GM21737 (cell line): Measurements from ENCODE around the gene ST3GAL2.

ENCODE experiments used
- ATAC-seq: cut with Tn5 transposase; IDR thresholded peaks from one replicate; pipeline ENCODE4 v1.9.1; 2021; ENCODE audit warnings: mild to moderate bottlenecking, moderate library complexity; ENCODE audit not compliant: unreplicated experiment

Gene ST3GAL2, protein sequence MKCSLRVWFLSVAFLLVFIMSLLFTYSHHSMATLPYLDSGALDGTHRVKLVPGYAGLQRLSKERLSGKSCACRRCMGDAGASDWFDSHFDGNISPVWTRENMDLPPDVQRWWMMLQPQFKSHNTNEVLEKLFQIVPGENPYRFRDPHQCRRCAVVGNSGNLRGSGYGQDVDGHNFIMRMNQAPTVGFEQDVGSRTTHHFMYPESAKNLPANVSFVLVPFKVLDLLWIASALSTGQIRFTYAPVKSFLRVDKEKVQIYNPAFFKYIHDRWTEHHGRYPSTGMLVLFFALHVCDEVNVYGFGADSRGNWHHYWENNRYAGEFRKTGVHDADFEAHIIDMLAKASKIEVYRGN

DNA sequence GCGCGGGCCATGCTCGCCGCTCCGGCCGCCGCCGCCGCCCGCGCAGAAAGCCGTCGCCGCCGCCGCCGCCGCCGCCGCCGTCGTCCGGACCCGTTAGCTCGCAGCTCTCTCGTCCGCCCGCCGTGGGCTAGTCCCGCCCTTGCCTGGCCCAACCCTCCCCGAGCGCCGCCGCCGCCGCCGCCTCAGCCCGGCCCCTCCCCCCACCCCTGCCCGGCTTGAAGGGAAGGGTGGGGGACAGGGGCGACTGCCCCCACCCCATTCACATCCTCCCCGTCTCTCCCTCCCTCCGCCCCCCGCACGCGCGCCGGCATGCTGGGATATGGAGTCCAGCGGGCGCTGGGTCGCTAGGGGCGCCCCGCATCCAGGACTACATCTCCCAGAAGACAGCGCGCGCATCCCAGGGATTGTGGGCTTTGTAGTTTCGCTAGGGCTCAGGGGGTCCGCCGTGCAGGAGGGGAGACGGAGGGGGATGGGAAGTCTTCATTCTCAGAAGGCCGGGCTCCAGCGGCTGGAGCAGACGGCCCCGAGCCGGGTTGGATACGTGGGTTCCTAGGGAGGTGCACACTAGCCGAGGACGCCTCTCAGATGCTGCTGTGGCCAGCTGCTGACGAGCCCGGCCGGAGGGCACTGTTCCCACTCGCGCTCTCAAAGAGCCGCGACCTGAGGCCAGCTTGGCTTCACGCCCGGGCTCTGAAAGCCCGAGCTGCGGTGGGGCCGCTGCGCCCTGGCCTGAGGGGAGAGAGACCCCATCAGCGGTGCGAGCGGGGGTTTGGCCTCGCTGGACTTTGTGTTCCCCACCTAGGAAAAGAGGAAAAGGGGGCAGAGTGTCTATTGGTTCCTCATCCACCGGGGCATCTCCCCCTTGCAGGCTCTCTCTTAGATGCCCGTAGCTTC is at the start of gene ST3GAL2:
TSS of gene ST3GAL2 (minus strand) at position 132 of the 894 bp plus-strand sequence. CDS start 40,570 bp downstream, outside the sequence.
- ATAC-seq, result peak; percentile 68

DNA sequence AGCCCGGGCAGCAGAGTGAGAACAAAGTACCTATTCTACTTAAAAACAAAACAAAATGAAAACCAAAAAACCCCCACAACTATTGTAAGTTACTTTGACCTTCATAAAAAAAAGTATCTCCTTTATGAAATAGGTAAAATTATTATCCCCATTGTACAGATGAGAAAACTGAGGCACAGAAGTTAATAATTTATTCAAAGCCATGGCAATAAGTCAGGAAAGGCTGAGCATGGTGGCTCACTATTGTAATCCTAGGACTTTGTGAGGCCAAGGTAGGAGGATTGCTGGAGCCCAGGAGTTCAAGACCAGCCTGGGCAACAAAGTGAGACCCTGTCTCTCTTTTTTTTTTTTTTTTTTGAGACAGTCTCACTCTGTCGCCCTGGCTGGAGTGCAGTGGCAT is 46.0 kb upstream of the ST3GAL2 start:
- ATAC-seq, result no peak

GRCh38 chr16:70483426-70483825 is 44.5 kb upstream of the ST3GAL2 start:
- ATAC-seq, result no peak

DNA sequence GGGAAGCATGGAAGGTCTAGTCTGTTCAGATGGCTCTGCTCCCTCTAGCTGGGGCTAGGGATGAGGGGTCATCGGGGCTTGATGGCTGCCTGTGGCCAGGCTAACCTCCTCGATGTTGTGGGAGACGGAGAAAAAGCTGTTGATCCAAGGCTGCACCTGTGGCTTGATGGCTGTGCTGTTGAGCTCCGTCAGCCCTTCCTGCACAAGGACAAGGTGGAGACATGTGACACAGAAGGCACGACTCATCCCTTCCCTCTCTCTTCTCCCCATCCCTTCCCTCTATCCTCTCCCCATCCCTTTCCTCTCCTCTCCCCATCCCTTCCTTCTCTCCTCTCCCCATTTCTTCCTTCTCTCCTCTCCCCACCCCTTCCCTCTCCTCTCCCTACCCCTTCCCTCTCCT is 43.7 kb upstream of the ST3GAL2 start:
- ATAC-seq, result no peak

GRCh38 chr16:70481929-70482536 is 43.1 kb upstream of the ST3GAL2 start:
- ATAC-seq, result no peak

GRCh38 chr16:70480127-70481105 is 41.5 kb upstream of the ST3GAL2 start:
- ATAC-seq, result no peak

DNA sequence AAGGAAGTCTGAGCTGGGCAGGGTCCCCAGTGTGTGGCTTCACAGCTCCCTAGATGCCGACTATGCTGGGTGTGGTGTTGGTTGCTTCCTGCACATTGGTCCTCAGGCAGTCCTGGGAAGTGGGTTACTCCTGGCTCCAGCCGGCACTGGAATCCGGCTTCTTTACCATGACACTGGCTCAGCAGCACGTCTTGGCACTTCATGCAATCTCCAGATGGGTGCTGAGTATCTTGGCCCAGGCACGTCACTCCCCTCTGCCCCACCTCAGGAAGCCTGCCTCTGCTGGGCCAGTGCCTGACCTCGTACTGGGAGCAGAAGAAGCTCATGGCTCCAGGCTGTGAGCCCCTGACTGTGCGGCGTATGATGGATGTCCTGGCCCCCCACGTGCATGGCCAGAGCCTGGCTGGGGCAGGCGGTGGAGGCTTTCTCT is 40.0 kb upstream of the ST3GAL2 start:
- ATAC-seq, result no peak

- ATAC-seq, result no peak
These were observed 39.3 kb upstream of the ST3GAL2 start for GRCh38 chr16:70478169-70478568.

DNA sequence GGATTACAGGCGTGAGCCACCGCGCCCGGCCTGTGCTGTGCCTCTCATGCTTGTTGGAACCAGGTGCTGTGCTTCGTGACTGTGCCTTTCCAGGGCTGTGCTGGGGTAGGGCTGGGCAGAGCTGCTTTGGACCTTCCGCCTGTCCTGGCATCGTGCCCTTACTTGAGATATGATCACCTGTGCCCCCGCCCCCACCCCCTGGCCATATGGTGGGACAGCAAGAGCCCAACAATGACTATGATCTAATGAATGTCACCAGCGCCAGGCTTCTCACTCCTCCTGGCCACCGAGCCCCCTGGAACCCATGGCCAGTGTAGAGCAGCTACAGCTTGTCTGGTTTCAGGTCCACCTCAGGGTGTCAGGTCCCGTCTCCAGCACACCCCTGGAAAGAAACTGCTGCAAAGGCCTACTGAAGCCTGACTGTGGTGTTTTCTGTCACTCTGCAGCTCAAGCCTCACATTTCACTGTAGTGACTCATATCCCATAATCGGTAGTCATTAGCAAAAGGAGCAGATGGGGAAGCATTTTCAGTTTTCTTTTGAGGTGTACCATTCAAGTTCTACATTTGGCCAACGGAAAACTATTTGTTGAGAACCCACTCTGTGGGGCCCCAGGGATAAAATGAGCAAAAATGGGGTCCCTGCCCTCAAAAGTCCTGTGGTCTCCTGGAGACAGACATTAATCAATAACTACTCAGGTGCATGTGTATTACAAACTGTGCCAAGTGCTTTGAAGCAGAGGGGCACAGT is 37.5 kb upstream of the ST3GAL2 start:
- ATAC-seq, result peak; percentile 82

DNA sequence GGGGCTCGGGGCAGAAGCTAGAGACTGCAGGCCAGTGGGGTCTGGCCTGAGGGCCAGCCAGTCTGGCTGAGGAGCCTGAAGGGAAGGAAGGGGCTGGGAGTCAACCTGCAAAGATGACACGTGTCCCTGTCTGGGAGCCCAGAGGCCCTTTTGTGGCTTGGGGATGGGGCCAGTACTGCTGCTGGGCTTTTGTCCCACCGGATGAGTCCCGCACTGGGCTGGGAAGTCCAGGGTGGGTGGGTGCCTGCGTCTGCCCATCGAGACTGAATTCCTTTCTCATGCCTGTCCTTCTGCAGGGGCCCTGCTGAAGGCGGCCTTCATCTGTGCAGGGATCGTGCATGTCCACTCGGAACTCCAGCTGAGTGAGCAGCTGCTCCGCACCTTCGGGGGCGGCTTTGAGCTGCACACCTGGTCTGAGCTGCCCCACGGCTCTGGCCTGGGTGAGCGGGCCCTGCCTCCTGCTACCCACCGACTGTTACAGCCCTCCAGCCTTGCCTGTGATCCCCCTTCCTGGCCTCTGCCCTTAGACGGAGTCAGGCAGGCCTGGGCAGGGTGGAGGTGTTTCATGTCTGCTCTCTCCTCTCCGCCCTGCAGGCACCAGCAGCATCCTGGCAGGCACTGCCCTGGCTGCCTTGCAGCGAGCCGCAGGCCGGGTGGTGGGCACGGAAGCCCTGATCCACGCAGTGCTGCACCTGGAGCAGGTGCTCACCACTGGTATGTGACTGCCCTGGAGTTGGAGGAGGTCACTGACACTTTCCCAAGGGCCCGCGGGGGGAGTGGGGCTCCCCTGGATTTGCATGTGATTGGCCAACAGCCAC is 36.4 kb upstream of the ST3GAL2 start:
- ATAC-seq, result no peak

GRCh38 chr16:70474320-70475053 is 35.6 kb upstream of the ST3GAL2 start:
- no peak for ATAC-seq

- ATAC-seq, result no peak
These were observed 34.8 kb upstream of the ST3GAL2 start for GRCh38 chr16:70473446-70474319.

- ATAC-seq, result no peak
These were observed 34.0 kb upstream of the ST3GAL2 start for GRCh38 chr16:70472786-70473433.

GRCh38 chr16:70470927-70471341 is 32.0 kb upstream of the ST3GAL2 start:
- no peak for ATAC-seq

DNA sequence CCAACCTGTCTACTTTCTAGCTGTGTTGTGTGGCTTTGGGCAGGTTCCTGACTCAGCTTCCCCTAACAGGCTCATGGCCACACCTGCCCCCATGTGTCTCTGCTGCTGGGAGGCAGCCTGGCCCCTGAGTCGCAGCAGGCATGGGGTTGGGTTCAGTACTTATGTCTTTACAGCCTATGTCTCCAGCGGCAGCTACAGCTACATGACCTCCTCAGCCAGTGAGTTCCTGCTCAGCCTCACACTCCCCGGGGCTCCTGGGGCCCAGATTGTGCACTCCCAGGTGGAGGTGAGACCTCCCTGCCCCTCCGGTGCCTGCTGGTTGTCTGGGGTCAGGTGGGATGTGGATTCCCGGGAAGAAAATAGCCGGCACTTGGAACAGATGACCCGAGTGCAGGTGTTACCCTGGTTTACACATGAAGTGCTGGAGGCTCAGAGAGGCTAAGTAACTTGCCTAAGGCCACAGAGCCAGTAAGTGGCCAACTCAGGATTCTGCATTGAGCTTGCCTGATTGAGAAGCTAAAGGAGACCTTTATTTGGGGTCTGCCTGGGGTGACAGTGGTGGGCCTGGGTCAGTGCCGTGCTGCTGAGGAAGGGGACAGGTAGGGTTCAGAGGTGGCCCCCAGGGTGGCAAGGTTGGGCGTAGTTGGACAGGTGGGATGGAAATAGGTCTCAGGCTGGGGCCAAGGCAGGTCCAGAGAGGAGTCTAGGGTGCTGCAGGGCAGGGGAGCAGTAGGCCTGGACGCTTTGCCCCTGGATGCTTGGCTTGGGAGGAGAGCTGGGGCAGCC is 31.4 kb upstream of the ST3GAL2 start:
- ATAC-seq, result no peak
